ENCODE results near the gene LSM11. TPM values are rescaled to one million over a fixed set of nuclear protein-coding genes. Genes with fewer than 3 reads are reported as not detected.

The LSM11 gene
- total RNA-seq, 2 donors from 2014 or later: 4.1 to 8.1 TPM

- H3K27me3 ChIP-seq (replicated peaks; ENCODE audit: insufficient read depth): no peaks in the 10 kb centered on the region
- intact Hi-C loops (cut with DNase I): loop anchor here (5.0 to 10.0 kb wide), 2 partner anchors 265 to 368 kb away; no protein-coding TSS in a partner anchor
- H3K4me3 ChIP-seq: no peak overlapping the region
- no peak for TF ChIP-seq POLR2A (IDR thresholded peaks at IDR 0.05)
- no peak for TF ChIP-seq CTCF (IDR thresholded peaks at IDR 0.05)
- TF ChIP-seq POLR2AphosphoS5 (IDR thresholded peaks at IDR 0.05): no peak
- H3K36me3 ChIP-seq: no peaks in the 10 kb centered on the region
- H3K27ac ChIP-seq: no peak overlapping the region
- WGBS: 55% methylated on average over 3 of the region's 3 CpGs
- no peaks in the 10 kb centered on the region for H3K9me3 ChIP-seq
- DNase-seq (ENCODE audit: low spot score): no peak
- H3K4me1 ChIP-seq (replicated peaks): peaks cover 5% of the 10 kb centered on the region
Measured at GRCh38 chr5:157740229-157740610, 3.3 kb upstream of the LSM11 start.

- intact Hi-C loops (cut with DNase I): loop anchor here (5.0 to 10.0 kb wide), 2 partner anchors 266 to 369 kb away; no protein-coding TSS in a partner anchor
- peaks cover 5% of the 10 kb centered on the region for H3K4me1 ChIP-seq (replicated peaks)
- no peak overlapping the region for H3K27ac ChIP-seq
- 78% methylated on average over 4 of the region's 4 CpGs for WGBS
- no peaks in the 10 kb centered on the region for H3K9me3 ChIP-seq
- H3K27me3 ChIP-seq (replicated peaks; ENCODE audit: insufficient read depth): no peaks in the 10 kb centered on the region
- no peaks in the 10 kb centered on the region for H3K36me3 ChIP-seq
- TF ChIP-seq CTCF (IDR thresholded peaks at IDR 0.05) (no peak), POLR2AphosphoS5 (IDR thresholded peaks at IDR 0.05) (no peak), POLR2A (IDR thresholded peaks at IDR 0.05) (no peak)
- DNase-seq (ENCODE audit: low spot score): no peak
- no peak overlapping the region for H3K4me3 ChIP-seq
Measured at GRCh38 chr5:157741131-157741530, 2.4 kb upstream of the LSM11 start.

GRCh38 chr5:157744051-157745011 is 819 bp downstream of the LSM11 start:
- WGBS: 3% methylated on average over 52 of the region's 56 CpGs
- TF ChIP-seq CTCF (IDR thresholded peaks at IDR 0.05) (no peak), POLR2AphosphoS5 (IDR thresholded peaks at IDR 0.05) (no peak), POLR2A (IDR thresholded peaks at IDR 0.05) (no peak)
- Histone ChIP-seq H3K27me3 (replicated peaks; ENCODE audit: insufficient read depth) (no peaks in the 10 kb centered on the region), H3K4me1 (replicated peaks) (peaks cover 5% of the 10 kb centered on the region), H3K36me3 (no peaks in the 10 kb centered on the region), H3K27ac (peak overlapping the region; percentile 72), H3K4me3 (peak overlapping the region; percentile 61 to 78), H3K9me3 (no peaks in the 10 kb centered on the region)
- intact Hi-C loops (cut with DNase I): loop anchor here (5.0 to 10.0 kb wide), 2 partner anchors 270 to 372 kb away; no protein-coding TSS in a partner anchor
- DNase-seq (ENCODE audit: low spot score): no peak

- intact Hi-C loops (cut with DNase I): loop anchor here (10.0 kb wide), 1 partner anchor 270 kb away; no protein-coding TSS in a partner anchor
- H3K36me3 ChIP-seq: no peaks in the 10 kb centered on the region
- TF ChIP-seq POLR2A (IDR thresholded peaks at IDR 0.05) (no peak), POLR2AphosphoS5 (IDR thresholded peaks at IDR 0.05) (peak; percentile 43)
- H3K27ac ChIP-seq: peak overlapping the region; percentile 72
- H3K9me3 ChIP-seq: no peaks in the 10 kb centered on the region
- no peaks in the 10 kb centered on the region for H3K27me3 ChIP-seq (replicated peaks; ENCODE audit: insufficient read depth)
- DNase-seq (ENCODE audit: low spot score): no peak
- peaks cover 5% of the 10 kb centered on the region for H3K4me1 ChIP-seq (replicated peaks)
- H3K4me3 ChIP-seq: peak overlapping the region; percentile 61 to 78
- WGBS: 50% methylated on average over 4 of the region's 4 CpGs
Measured at GRCh38 chr5:157745041-157745456, 1.5 kb downstream of the LSM11 start.

GRCh38 chr5:157747173-157747740 is 3.7 kb downstream of the LSM11 start:
- 78% methylated on average over 6 of the region's 6 CpGs for WGBS

More at GRCh38 chr5:157747173-157747740, 3.7 kb downstream of the LSM11 start:
- H3K27ac ChIP-seq: no peak overlapping the region
- no peaks in the 10 kb centered on the region for H3K36me3 ChIP-seq
- intact Hi-C loops (cut with DNase I): loop anchor here (10.0 kb wide), 1 partner anchor 272 kb away; no protein-coding TSS in a partner anchor
- peaks cover 5% of the 10 kb centered on the region for H3K4me1 ChIP-seq (replicated peaks)
- no peaks in the 10 kb centered on the region for H3K9me3 ChIP-seq
- no peaks in the 10 kb centered on the region for H3K27me3 ChIP-seq (replicated peaks; ENCODE audit: insufficient read depth)
- no peak for TF ChIP-seq POLR2AphosphoS5 (IDR thresholded peaks at IDR 0.05)
- TF ChIP-seq POLR2A (IDR thresholded peaks at IDR 0.05): no peak
- TF ChIP-seq CTCF (IDR thresholded peaks at IDR 0.05): no peak
- H3K4me3 ChIP-seq: no peak overlapping the region
- no peak for DNase-seq (ENCODE audit: low spot score)
